IMR-90 (cell line): Measurements from ENCODE around the gene NOS3. TPM values are rescaled to one million over a fixed set of nuclear protein-coding genes. Genes with fewer than 3 reads are reported as not detected.

Experiments used
- ATAC-seq: fragments of 200-7000 bp; cut with Tn5 transposase; 2 replicates; pipeline ENCODE4 v1.9.1; 2020; ENCODE audit warnings: low read depth, mild to moderate bottlenecking, moderate library complexity
- BruUV-seq: library from RNA; stranded (reverse); fragments of 400-500 nt; replicated peaks from 2 replicates; lab custom pipeline; 2021; lab: Mats Ljungman, UMichigan
- CTCF ChIA-PET: fragments of 300-600 bp; formaldehyde crosslinking; extraction: SDS; loops from one replicate; lab custom pipeline; 2021; ENCODE audit warnings: antibody characterized with exemption; lab: Yijun Ruan, JAX
- POLR2A ChIA-PET: fragments of 300-600 bp; sonication (Branson Sonifier 250); formaldehyde crosslinking; loops from one replicate; lab custom pipeline; 2022; ENCODE audit warnings: antibody characterized with exemption; ENCODE audit not compliant: unreplicated experiment; lab: Charles Lee
- DNase-seq: peaks from one replicate; pipeline ENCODE4 v3.0.0; 2013
- H2AFZ ChIP-seq: replicated peaks from 2 replicates; pipeline ENCODE3; 2013; ENCODE audit warnings: low read length, mild to moderate bottlenecking; ENCODE audit not compliant: poor library complexity
- H2AK5ac ChIP-seq: 2 replicates; pipeline ENCODE4 v1.6.1; 2013; ENCODE audit warnings: low read depth, low read length, inconsistent platforms
- H2AK9ac ChIP-seq: replicated peaks from 2 replicates; pipeline ENCODE3; 2013; ENCODE audit warnings: mild to moderate bottlenecking, low read depth, low read length, moderate library complexity; ENCODE audit not compliant: poor library complexity
- H2BK120ac ChIP-seq: 2 replicates; pipeline ENCODE4 v1.6.1; 2013; ENCODE audit warnings: low read depth, low read length, inconsistent platforms
- H2BK15ac ChIP-seq: 3 replicates; pipeline ENCODE4 v1.6.1; 2013; ENCODE audit warnings: low read depth, low read length, inconsistent platforms
- H2BK20ac ChIP-seq: 2 replicates; pipeline ENCODE4 v1.6.1; 2013; ENCODE audit warnings: low read depth, mild to moderate bottlenecking, inconsistent platforms, low read length, moderate library complexity
- H2BK5ac ChIP-seq: 2 replicates; pipeline ENCODE4 v1.6.1; 2013; ENCODE audit warnings: mild to moderate bottlenecking, low read depth, low read length, inconsistent platforms; ENCODE audit not compliant: poor library complexity, severe bottlenecking
- H3K14ac ChIP-seq: replicated peaks from 2 replicates; pipeline ENCODE4 v1.6.1; 2013; ENCODE audit warnings: low read depth, low read length, inconsistent platforms
- H3K18ac ChIP-seq: 2 replicates; pipeline ENCODE4 v1.6.1; 2013; ENCODE audit warnings: low read depth, low read length, control low read depth
- H3K23ac ChIP-seq: 2 replicates; pipeline ENCODE4 v1.6.1; 2013; ENCODE audit warnings: low read depth, low read length, inconsistent platforms
- H3K27ac ChIP-seq: 2 replicates; pipeline ENCODE4 v1.5.1; 2013; ENCODE audit warnings: mild to moderate bottlenecking, control low read depth, low read length; ENCODE audit not compliant: insufficient read depth
- H3K27me3 ChIP-seq: 2 replicates; pipeline ENCODE4 v1.6.1; 2013; ENCODE audit warnings: low read length; ENCODE audit not compliant: control insufficient read depth, insufficient read depth
- H3K36me3 ChIP-seq: 2 replicates; pipeline ENCODE4 v1.6.1; 2013; ENCODE audit warnings: low read length, mixed read lengths; ENCODE audit not compliant: control insufficient read depth, insufficient read depth
- H3K4ac ChIP-seq: 2 replicates; pipeline ENCODE4 v1.6.1; 2013; ENCODE audit warnings: low read depth, low read length, inconsistent platforms
- H3K4me1 ChIP-seq: 2 replicates; pipeline ENCODE4 v1.6.1; 2013; ENCODE audit warnings: low read length, mixed read lengths; ENCODE audit not compliant: control insufficient read depth, insufficient read depth
- H3K4me2 ChIP-seq: 2 replicates; pipeline ENCODE4 v1.6.1; 2013; ENCODE audit warnings: low read depth, mild to moderate bottlenecking, control low read depth, low read length, moderate library complexity
- H3K4me3 ChIP-seq: 2 replicates; pipeline ENCODE4 v1.5.1; 2013; ENCODE audit warnings: low read depth, mild to moderate bottlenecking, control low read depth, low read length, moderate library complexity; ENCODE audit not compliant: insufficient read depth
- H3K56ac ChIP-seq: 2 replicates; pipeline ENCODE4 v1.6.1; 2013; ENCODE audit warnings: low read length, inconsistent platforms; ENCODE audit not compliant: insufficient read depth; ENCODE audit errors: extremely low read depth
- H3K79me1 ChIP-seq, 2 experiments: 2 replicates each; pipeline ENCODE4 v1.6.1; 2013; ENCODE audit warnings: low read length in 2 of 2, inconsistent platforms in 1 of 2, low read depth in 1 of 2
- H3K9ac ChIP-seq: 2 replicates; pipeline ENCODE4 v1.6.1; 2013; ENCODE audit warnings: low read depth, low read length, control low read depth
- H3K9me1 ChIP-seq: 2 replicates; pipeline ENCODE4 v1.6.1; 2013; ENCODE audit warnings: low read length, inconsistent platforms; ENCODE audit not compliant: insufficient read depth
- H3K9me3 ChIP-seq: 2 replicates; pipeline ENCODE4 v1.6.1; 2013; ENCODE audit warnings: low read length; ENCODE audit not compliant: control insufficient read depth, insufficient read depth
- H4K20me1 ChIP-seq: 2 replicates; pipeline ENCODE4 v1.6.1; 2013; ENCODE audit warnings: low read length, inconsistent platforms; ENCODE audit not compliant: insufficient read depth
- H4K5ac ChIP-seq: 2 replicates; pipeline ENCODE4 v1.6.1; 2013; ENCODE audit warnings: mild to moderate bottlenecking, low read depth, low read length, control low read depth
- H4K8ac ChIP-seq, 2 experiments: 2 replicates each; pipeline ENCODE4 v1.6.1; 2013; ENCODE audit warnings: low read depth in 2 of 2, low read length in 2 of 2, control low read depth in 1 of 2, inconsistent platforms in 1 of 2
- H4K91ac ChIP-seq: 2 replicates; pipeline ENCODE4 v1.6.1; 2013; ENCODE audit warnings: low read depth, low read length, inconsistent platforms; ENCODE audit not compliant: insufficient read depth
- FOS ChIP-seq: fragments of 150-350 bp; IDR thresholded peaks from 2 replicates; pipeline ENCODE4 v1.6.1; 2016; ENCODE audit warnings: low read depth, low read length
- RCOR1 ChIP-seq: IDR thresholded peaks from 2 replicates; pipeline ENCODE4 v1.6.1; 2012; ENCODE audit warnings: mild to moderate bottlenecking, low read length, improper control_type of control experiment; ENCODE audit not compliant: insufficient replicate concordance
- SMC3 ChIP-seq: fragments of 150-350 bp; IDR thresholded peaks from 2 replicates; pipeline ENCODE4 v1.6.1; 2016; ENCODE audit warnings: low read depth, mild to moderate bottlenecking, antibody characterized with exemption, low read length, moderate library complexity
- WGBS, 2 experiments: methylation state at CpG; one replicate each; pipeline versions ENCODE4 v1.1.5 to v1.1.7; 2013; ENCODE audit warnings: missing lambda C conversion rate in 2 of 2; ENCODE audit not compliant: insufficient read length in 1 of 2; ENCODE audit errors: extremely low coverage in 2 of 2; 5-methylcytosine and 5-hydroxymethylcytosine counted together
- dilution Hi-C: fragments of 300-500 bp; cut with HindIII; formaldehyde crosslinking; loops from one replicate; pipeline ENCODE4 v1.14.3; 2018; ENCODE audit warnings: low sequenced_read_pairs; ENCODE audit not compliant: unreplicated experiment
- in situ Hi-C: fragments of 300-500 bp; cut with MboI; formaldehyde crosslinking; loops from 3 replicates; pipeline ENCODE4 v1.14.3; 2019; ENCODE audit warnings: low sequenced_read_pairs, inconsistent platforms, mixed read lengths
- intact Hi-C: fragments of 100-400 bp; cut with micrococcal nuclease; formaldehyde crosslinking; loops from 2 replicates; pipeline ENCODE4 v1.10.0; 2022
- polyA plus RNA-seq, 3 experiments: library from polyadenylated mRNA; depleted of rRNA; stranded (reverse); fragments of >200 nt; gene quantifications; 2 replicates each; pipeline ENCODE4 v1.2.3, GENCODE V29; 2012; ENCODE audit warnings: low replicate concordance in 1 of 3
- total RNA-seq: library from RNA; depleted of rRNA; stranded (reverse); fragments of >200 nt; gene quantifications from 2 replicates; pipeline ENCODE4 v1.2.3, GENCODE V29; 2012

The NOS3 gene
- total and polyA plus RNA-seq, 2 of the 4 experiments (the other 2 are of a cell fraction) = 0.72 to 2.0 TPM

DNA sequence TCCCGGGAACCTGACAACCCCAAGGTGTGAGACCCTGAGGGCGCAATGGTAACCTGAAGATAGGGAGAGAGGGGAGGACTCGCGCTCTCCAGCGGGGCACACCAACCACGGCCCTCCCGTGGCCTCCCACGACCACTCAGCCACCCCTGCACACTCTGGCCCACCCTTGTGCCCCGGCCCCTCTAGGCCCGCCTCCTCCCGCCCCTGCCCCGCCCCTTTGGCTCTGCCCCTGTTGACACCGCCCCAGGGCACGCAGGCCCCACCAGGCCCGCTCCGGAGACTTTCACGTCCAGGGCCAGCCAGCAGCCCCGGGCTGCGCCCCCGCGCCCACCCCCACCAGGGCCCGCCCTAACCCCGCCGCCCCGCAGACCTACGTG lies 22.5 kb downstream of the NOS3 start:
- no peak overlapping the region for H4K5ac ChIP-seq
- no peak for ATAC-seq
- no peak overlapping the region for H4K91ac ChIP-seq
- 34% methylated on average over 8 of the region's 26 CpGs; no CpG with 5 or more reads in 1 of the 2 experiments for WGBS, 2 experiments
- no peaks in the 10 kb centered on the region for H3K79me1 ChIP-seq
- peak overlapping the region; percentile 42 for H2AK9ac ChIP-seq
- no peaks in the 10 kb centered on the region for H3K36me3 ChIP-seq
- TF ChIP-seq RCOR1 = no peak
- TF ChIP-seq FOS = no peak
- TF ChIP-seq SMC3 = no peak
- no peak overlapping the region for H2BK20ac ChIP-seq
- H3K9me3 ChIP-seq = no peaks in the 10 kb centered on the region
- BruUV-seq = no TSS peak
- dilution Hi-C loops (no loop called here), intact Hi-C loops (loop anchor here (5.0 kb wide), 1 partner anchor 99 kb away; no protein-coding TSS in a partner anchor), in situ Hi-C loops (no loop called here)
- H3K23ac ChIP-seq = no peak overlapping the region
- H3K4me2 ChIP-seq = no peak overlapping the region; the same call in 1 of the 2 replicates
- peak overlapping the region; percentile 77 for H2AFZ ChIP-seq
- H4K20me1 ChIP-seq = no peaks in the 10 kb centered on the region
- no peak overlapping the region for H3K27ac ChIP-seq
- H4K8ac ChIP-seq = no peak overlapping the region
- H3K4me3 ChIP-seq = no peak overlapping the region
- H3K18ac ChIP-seq = no peak overlapping the region
- H3K9ac ChIP-seq = no peak overlapping the region
- no peak for DNase-seq
- H3K56ac ChIP-seq = no peak overlapping the region
- peaks cover 24% of the 10 kb centered on the region for H3K27me3 ChIP-seq
- H2BK15ac ChIP-seq = no peak overlapping the region
- CTCF ChIA-PET = interaction anchor here (1.4 kb wide), 1 partner anchor 15 kb away, joined by 5 read pairs; the partner anchor contains the start of gene ABCB8
- H2BK120ac ChIP-seq = no peak overlapping the region
- H3K9me1 ChIP-seq = no peaks in the 10 kb centered on the region
- H3K4ac ChIP-seq = no peak overlapping the region
- no peak overlapping the region for H2BK5ac ChIP-seq
- POLR2A ChIA-PET = no interaction called here
- H3K4me1 ChIP-seq = peaks cover 10% of the 10 kb centered on the region; the same call in 1 of the 2 replicates
- no peak overlapping the region for H3K14ac ChIP-seq
- no peak overlapping the region for H2AK5ac ChIP-seq
